Activated naive CD8-positive, alpha-beta T cell (primary cell): ENCODE results near the gene PTPN18.
"Not testable (repeated sequence)": the region's sequence is repeated elsewhere in the genome, so short reads cannot be mapped to it uniquely, and the experiment has no call there.

Source experiments
- H3K27ac Mint-ChIP-seq: one replicate; pipeline ENCODE4 v1.8.0; 2021; ENCODE audit warnings: mixed read lengths
- H3K27me3 Mint-ChIP-seq: one replicate; pipeline ENCODE4 v1.8.0; 2021; ENCODE audit warnings: mixed read lengths
- H3K36me3 Mint-ChIP-seq: one replicate; pipeline ENCODE4 v1.8.0; 2021; ENCODE audit warnings: mixed read lengths
- H3K4me1 Mint-ChIP-seq: one replicate; pipeline ENCODE4 v1.8.0; 2021; ENCODE audit warnings: low read depth, mixed read lengths
- H3K4me3 Mint-ChIP-seq: one replicate; pipeline ENCODE4 v1.8.0; 2021; ENCODE audit warnings: mild to moderate bottlenecking, mixed read lengths
- H3K9me3 Mint-ChIP-seq: one replicate; pipeline ENCODE4 v1.8.0; 2021; ENCODE audit warnings: low read depth, mixed read lengths

The PTPN18 gene

GRCh38 chr2:130393318-130393910 lies 37.6 kb downstream of the PTPN18 start:
- Mint-ChIP-seq H3K4me1 (peaks cover 13% of the 10 kb centered on the region), H3K27me3 (peaks cover 15% of the 10 kb centered on the region), H3K36me3 (peaks cover 5% of the 10 kb centered on the region), H3K27ac (no peak overlapping the region), H3K4me3 (peak overlapping the region; percentile 4), H3K9me3 (no peaks in the 10 kb centered on the region)

- H3K27me3 Mint-ChIP-seq, H3K4me3 Mint-ChIP-seq, H3K9me3 Mint-ChIP-seq, H3K36me3 Mint-ChIP-seq, H3K4me1 Mint-ChIP-seq, H3K27ac Mint-ChIP-seq: not testable (repeated sequence)
These were observed 50.4 kb downstream of the PTPN18 start for GRCh38 chr2:130406280-130406679.

DNA sequence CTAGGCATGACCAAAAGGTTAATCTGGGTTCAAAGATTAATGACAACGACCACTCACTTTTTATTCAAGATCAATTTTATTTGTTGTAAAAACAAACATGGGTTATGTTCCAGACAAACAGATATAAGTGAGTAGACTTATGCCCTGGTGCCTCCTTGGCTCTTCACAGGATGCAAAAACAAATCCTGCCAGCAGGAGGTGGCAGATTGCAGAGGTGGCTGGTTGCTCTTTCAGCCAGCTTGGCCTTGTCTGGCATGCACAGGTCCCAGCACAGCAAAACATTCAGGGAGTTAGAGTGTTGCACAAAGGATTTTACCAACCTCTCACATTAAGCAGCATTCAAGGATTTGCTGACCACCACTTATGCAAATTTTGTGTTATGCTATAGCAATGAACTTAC lies 60.8 kb downstream of the PTPN18 start:
- H3K4me1 Mint-ChIP-seq, H3K27me3 Mint-ChIP-seq, H3K27ac Mint-ChIP-seq, H3K9me3 Mint-ChIP-seq, H3K36me3 Mint-ChIP-seq, H3K4me3 Mint-ChIP-seq: not testable (repeated sequence)

DNA sequence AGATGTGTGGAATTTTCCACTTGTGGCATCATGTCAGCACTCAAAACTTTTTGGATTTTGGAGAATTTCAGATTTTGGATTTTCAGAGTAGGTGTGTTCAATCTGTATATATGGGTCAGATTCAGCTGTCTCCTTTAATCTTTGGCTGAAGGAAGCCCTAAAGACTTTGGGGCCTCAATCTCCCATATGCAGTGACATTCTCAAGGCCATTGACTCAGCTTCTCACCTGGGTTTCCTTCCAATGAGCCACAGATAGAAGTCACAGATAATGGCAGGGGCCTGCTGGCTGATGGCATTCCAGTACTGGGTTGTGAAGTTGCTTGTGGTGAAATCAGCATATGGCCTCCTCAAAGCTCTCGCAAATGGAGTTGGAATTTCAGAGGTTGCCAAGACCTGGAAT lies 63.0 kb downstream of the PTPN18 start:
- H3K4me3 Mint-ChIP-seq, H3K27ac Mint-ChIP-seq, H3K4me1 Mint-ChIP-seq, H3K9me3 Mint-ChIP-seq, H3K36me3 Mint-ChIP-seq, H3K27me3 Mint-ChIP-seq: not testable (repeated sequence)
